Stimulated activated CD8-positive, alpha-beta memory T cell treated with anti-CD3 and anti-CD28 coated beads, Interleukin-4, amount 100 ng/mL, for 4 hours (primary cell): ENCODE measurements around the gene OSBPL3.
"Not testable (repeated sequence)": the region's sequence is repeated elsewhere in the genome, so short reads cannot be mapped to it uniquely, and the experiment has no call there.

ENCODE experiments used
- DNase-seq, 2 donors: peaks; one replicate each; pipeline ENCODE4 v3.0.0-alpha.2; 2020; ENCODE audit warnings: low read depth in 2 of 2, low spot score in 1 of 2

Gene OSBPL3

DNA sequence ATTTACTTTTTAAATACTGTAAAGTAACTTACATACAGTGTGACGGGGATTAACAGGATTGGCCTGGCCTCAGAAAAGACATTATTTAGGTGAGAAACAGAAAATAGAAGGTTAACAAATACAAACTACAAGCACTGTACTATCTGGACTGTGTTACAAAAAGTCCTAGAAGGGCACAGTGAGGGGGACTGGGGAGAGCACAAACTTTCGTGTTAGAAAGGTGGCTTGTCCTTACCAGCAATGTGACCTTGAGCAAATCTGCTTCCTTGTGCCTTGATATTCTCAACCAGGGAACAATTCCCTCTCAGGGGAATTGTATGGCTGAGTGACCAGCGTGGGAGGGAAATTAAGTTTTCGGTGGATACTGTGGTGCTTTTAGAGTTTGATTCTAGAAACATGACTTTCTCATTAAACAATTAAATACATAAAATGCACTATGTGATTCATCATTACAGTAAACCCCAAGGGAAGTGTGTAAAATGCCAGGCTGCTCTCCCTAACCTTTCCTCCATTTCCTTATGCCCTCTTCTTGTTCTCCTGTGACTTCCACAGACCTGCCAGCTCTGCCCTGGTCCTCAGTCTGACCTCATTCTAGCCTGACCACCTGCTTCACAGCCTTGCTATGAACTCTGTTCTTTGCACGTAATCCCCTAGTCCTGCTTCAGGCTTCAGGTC lies 57.7 kb downstream of the OSBPL3 start:
- DNase-seq, result no peak

GRCh38 chr7:24921362-24921679 lies 58.7 kb downstream of the OSBPL3 start:
- DNase-seq, result no peak

DNA sequence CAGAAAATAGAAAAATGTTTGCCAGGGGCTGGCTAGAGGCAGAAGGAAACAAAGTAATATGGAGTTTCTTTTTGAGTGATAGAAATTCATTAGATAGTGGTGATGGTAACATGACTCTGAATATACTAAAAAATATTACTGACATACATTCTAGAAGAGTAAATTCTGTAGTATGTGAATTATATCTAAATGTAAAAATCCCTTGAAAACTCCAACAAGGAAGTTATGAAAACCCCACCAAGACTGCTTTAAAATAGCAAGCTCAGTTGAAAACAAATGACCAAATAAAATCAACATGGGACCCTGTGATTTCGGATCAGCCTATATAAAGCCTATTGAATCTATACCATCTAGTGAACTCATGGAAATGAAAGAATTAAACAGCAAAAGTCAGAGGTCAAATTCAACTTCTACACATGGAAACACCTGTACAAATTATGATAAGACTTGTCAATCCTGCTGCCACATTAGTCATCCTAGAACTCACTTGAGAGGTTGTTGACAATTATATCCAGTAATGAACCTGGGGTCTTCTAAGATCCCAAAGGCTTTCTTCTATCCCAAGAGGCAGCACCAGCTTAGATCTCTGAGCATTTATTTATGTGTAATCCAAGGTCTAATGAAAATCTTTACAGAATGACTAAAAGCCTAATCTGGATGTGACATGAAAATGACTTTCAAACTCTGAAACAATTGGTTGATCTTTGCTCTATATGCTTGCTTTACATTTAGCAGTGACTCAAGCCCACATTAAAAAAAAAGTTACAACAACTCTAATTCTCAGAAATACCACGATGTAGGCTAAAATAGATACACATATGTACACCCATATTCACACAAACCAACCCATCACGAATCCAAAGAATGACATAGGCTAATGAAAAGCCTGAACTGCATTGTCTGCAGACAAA lies 59.3 kb downstream of the OSBPL3 start:
- no peak for DNase-seq

GRCh38 chr7:24917510-24918239 lies 62.3 kb downstream of the OSBPL3 start:
- no peak for DNase-seq

DNA sequence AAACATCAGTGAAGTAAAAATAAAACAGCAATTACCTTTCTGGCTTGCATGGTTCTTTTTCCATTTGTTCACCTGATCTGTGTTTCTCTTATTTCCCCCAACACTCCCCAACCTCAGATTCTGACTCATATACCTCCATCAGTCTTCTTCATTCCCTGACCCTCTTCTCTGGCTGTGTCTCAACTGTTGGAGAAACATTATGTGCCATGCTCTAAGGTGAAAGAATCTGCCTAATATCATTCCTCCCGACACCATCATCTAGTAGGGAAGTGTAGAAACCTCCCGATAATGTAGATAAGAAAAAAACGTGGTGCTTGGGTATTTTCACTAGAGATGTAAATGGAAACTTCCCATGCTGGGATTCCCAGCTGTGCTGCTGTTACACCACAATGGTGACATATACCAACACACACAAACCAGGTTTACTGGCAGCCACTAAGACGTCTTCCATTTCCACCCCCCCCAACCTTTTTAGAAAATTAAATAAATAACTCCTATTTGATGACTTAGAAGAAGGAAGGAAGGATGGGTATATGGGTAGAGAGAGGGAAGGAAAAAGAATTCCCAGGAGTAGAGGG lies 63.4 kb downstream of the OSBPL3 start:
- no peak for DNase-seq

DNA sequence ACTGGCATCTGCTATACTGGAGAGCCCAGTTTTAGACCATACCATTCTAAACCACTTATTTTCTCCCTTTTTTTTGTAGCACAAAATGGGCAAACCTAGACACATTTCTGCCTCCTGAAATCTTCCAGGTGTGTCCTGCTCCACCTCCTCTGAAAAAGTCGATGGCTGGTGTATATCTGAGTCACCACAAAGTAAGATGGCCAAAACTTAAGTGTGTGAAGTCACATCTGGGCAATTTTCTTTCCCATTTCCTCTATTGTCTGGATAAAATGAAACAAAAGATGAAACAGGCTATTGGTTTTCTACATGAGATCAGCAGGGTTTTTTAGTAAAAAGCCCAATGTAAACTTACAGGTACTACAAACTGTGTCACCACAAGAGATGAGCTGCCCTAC lies 65.5 kb downstream of the OSBPL3 start:
- DNase-seq, result no peak

- no peak for DNase-seq
Measured at GRCh38 chr7:24913801-24914464, 66.0 kb downstream of the OSBPL3 start.

GRCh38 chr7:24912874-24913514 lies 67.0 kb downstream of the OSBPL3 start:
- no peak for DNase-seq

DNA sequence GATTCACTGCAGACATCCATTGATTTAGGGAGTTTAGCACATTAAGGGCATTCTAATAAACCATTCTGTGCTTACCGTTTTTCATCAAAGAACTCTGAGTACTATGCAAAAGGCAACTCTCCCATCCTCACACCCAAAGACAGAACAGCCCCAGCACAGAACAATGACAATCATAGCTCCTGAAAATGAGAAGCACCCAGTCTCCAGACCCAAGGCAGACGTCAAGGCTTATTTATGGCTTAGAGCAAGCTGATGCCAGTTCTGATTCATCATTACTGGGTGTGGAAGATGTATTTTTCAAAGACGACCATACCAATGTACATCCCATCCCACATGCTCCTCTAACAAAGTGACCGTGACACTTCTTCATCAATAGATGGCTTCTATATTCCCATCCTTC lies 67.6 kb downstream of the OSBPL3 start:
- DNase-seq, result no peak

DNA sequence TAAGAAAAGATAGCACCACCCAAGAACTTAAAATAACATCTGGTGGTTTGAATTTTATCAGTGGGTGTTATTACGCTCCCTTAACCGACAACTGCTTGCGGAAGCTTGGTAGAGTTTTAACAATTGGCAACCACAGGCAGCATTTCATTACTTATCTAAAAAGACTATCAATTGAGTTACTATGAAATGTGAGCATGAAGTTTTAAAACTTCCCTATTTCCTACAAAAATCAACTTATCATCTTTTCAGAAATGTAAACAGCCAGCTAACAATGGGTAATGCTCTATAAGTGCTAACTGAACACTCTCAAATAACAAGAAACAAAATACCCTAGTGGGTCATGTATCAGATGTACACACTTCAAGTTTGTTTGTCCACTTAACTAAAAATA lies 68.8 kb downstream of the OSBPL3 start:
- DNase-seq, result no peak

DNA sequence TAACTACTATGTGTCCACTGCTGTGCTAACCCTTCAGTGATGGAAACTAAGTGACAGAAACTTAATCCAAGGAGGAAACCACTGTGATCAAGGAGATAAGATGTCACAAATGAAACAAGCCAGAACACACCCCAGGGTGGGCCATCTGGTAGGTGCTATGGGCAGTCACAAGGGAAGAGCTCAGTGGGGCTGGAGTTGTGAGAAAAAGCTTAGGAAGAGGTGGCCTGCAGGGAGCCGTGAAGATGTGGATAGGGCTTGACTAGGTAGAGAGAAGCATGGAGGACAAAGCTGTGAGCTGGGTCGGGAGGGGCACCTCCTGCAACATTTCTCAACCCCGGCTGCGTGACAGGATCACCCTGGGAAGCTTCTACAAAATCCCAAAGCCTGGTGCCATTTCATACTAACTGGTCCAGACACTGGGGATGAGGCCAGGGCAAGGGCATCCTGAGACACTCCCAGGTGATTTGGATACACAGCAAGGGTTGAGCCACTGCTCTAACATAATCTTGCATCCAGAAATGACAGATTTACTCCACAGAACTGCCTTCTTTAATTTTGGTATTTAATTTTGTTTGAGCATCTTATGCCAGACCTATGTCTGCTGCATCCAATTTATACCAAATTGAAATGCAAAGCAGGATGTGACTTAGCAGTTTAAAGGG lies 69.3 kb downstream of the OSBPL3 start:
- DNase-seq, result no peak

GRCh38 chr7:24908727-24909126 lies 71.3 kb downstream of the OSBPL3 start:
- no peak for DNase-seq

DNA sequence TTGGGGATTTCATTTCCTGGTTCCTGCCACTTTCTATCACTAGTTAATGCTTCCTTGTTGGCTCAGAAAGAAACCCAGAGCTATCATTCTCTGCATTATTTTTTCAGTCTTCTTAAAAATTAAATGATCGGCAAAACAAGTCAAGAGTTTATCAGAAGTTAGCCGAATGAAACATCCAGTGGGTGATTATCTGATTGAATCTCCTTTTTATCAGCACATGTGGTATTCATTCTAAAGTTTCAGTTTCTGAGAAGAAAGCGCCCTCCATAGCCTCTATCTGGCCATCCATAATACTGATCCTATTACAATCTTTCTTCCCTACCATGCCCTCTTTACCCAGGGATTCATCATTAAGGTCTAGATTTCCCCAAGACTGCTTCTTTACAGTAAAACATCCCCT lies 71.8 kb downstream of the OSBPL3 start:
- no peak for DNase-seq

- no peak for DNase-seq
Measured at GRCh38 chr7:24907311-24907886, 72.6 kb downstream of the OSBPL3 start.

DNA sequence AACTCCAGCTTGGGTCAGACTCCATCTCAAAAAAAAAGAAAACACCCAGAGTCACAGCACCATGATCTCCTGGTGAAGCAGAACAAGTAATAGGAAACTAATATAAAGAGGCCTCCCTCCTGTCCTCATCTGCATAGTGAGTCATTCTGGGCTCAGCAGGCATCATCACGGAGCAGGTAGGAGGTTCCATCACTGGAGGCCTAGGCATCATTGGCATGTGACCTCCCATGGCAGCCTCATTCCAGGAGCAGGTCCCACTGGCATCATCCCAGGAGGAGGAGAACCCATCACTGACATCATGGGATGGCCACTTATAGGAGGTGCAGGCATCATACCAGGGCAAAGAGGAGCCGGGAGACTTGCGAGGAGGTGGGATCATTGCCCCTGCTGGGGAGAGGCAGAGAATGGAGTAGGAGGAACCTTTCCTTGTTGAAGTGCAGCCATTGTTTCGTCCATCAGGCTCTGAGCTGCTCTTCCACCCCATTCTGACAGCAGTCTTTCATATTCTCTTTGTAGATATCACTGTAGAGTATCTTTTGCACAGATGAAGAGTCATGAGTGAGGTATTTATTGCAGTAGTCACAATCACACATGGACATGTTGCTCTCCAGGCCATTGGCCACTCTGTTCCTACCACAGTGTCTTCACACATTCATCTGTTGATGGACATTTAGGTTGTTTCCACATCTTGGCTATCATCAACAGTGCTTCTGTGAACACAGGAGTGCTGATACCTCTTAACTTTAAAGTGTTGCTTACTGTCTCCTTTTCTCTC lies 73.8 kb downstream of the OSBPL3 start:
- DNase-seq, result no peak

DNA sequence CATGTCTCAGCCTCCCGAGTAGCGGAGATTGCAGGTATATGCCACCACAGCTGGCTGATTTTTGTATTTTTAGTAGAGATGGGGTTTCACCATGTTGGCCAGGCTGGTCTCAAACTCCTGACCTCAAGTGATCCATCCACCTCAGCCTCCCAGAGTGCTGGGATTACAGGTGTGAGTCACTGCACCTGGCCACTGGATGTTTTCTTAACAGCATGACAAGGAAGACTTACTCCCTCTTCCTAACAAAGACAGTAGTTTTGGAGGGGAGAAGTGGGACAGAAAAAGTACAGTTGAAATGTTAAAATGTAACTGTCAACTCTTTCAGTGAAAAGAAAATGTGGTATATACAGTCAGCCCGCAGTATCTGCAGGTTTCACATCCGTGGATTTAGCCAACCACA lies 76.0 kb downstream of the OSBPL3 start:
- not testable (repeated sequence) for DNase-seq

DNA sequence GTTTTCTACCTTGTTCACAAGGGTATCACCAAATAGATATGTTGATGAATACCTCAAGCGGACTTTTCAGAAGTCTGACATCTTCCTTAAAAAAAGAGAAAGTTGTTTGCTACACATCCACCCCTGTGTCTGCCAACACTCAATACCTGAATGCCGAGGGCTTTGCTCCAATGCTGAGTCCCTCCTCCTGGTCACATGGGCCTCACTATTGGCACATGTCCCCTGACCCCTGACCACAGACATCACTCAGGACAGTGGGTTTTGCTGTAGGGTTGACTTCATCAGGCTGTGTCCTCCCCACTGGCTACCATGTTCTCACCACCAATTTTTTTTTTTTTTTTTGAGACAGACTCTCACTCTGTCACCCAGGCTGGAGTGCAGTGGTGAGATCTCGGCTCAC lies 76.4 kb downstream of the OSBPL3 start:
- no peak for DNase-seq

DNA sequence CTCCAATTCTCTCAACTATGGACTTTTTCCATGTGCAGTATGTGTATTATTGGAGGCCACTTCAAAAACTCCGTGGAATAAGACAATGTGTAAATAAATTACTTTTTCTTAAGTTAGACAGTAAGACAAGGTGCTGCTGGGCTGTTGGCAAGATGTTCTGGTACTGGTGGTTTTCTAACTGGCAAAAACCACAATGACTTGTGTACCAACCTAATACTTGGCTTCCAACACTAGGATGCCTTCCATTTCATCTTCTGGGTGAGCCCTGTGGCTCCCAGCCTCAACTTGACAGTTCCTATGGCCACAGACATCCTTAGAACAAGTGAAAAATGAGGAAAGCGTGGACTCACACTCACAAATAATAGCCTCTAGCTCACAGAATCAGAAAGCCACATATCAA lies 77.0 kb downstream of the OSBPL3 start:
- no peak for DNase-seq

DNA sequence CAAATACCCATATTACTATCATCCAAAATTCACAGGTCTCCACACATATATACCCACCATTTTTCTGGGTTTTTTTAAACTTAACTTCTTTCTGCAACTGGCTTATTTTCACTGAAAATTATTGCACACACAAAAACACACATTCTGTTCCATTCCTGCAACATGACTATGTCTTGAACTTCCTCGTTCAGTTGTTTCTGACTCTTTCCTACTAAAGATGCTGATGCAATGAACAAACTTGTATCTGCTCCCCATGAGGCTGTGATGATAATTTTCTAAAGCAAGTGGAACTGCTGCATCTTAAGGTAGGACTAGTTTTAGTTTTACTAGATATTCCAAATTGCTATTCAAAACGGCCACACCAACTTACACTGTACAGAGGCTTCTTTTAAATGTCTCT lies 77.7 kb downstream of the OSBPL3 start:
- no peak for DNase-seq
